Measurements from ENCODE around the gene RAD51B. TPM values are rescaled to one million over a fixed set of nuclear protein-coding genes. Genes with fewer than 3 reads are reported as not detected.

The RAD51B gene
- total RNA-seq, 2 donors from 2014 or later: 22.8 to 33.8 TPM

- H3K36me3 ChIP-seq (ENCODE audit: control insufficient read depth, insufficient read depth, low read length): no peaks in the 10 kb centered on the region
- no peak for TF ChIP-seq CTCF (conservative IDR thresholded peaks at IDR 0.05)
- no peak overlapping the region for H3K4me3 Mint-ChIP-seq
- H3K27me3 Mint-ChIP-seq (ENCODE audit: insufficient read depth): no peaks in the 10 kb centered on the region
- 86 to 93% methylated on average over 1 to 2 of the region's 4 CpGs for WGBS, 2 experiments (ENCODE audit: insufficient coverage in 1 of 2, insufficient read length in 1 of 2)
- H3K27ac ChIP-seq (ENCODE audit: low read depth, low read length): no peak overlapping the region
- H3K9me3 ChIP-seq (ENCODE audit: control insufficient read depth, low read length): peaks cover 25% of the 10 kb centered on the region
- H3K9me3 Mint-ChIP-seq: peaks cover 24% of the 10 kb centered on the region
- DNase-seq: no peak
- no peak overlapping the region for H3K27ac Mint-ChIP-seq
- H3K36me3 Mint-ChIP-seq (ENCODE audit: low read depth): peaks cover 23% of the 10 kb centered on the region
- H3K4me1 ChIP-seq (ENCODE audit: control insufficient read depth, insufficient read depth, low read length): no peaks in the 10 kb centered on the region
- H3K4me1 Mint-ChIP-seq: peaks cover 16% of the 10 kb centered on the region
- no peaks in the 10 kb centered on the region for H3K27me3 ChIP-seq (ENCODE audit: control insufficient read depth, insufficient read depth, low read length, poor library complexity, severe bottlenecking)
- no peak overlapping the region for H3K9ac ChIP-seq (ENCODE audit: extremely low read depth, low read length, poor library complexity, severe bottlenecking)
- no peak overlapping the region for H3K4me3 ChIP-seq (ENCODE audit: low read length)
These were observed 152.3 kb downstream of the RAD51B start for GRCh38 chr14:67971627-67972625.

- no peak for DNase-seq
- Histone ChIP-seq H3K27me3 (ENCODE audit: control insufficient read depth, insufficient read depth, low read length, poor library complexity, severe bottlenecking) (no peaks in the 10 kb centered on the region), H3K27ac (ENCODE audit: low read depth, low read length) (no peak overlapping the region), H3K36me3 (ENCODE audit: control insufficient read depth, insufficient read depth, low read length) (no peaks in the 10 kb centered on the region), H3K9ac (ENCODE audit: extremely low read depth, low read length, poor library complexity, severe bottlenecking) (no peak overlapping the region), H3K4me1 (ENCODE audit: control insufficient read depth, insufficient read depth, low read length) (peaks cover 8% of the 10 kb centered on the region), H3K4me3 (ENCODE audit: low read length) (no peak overlapping the region), H3K9me3 (ENCODE audit: control insufficient read depth, low read length) (peaks cover 10% of the 10 kb centered on the region)
- Mint-ChIP-seq H3K4me3 (no peak overlapping the region), H3K9me3 (peaks cover 9% of the 10 kb centered on the region), H3K36me3 (ENCODE audit: low read depth) (peaks cover 8% of the 10 kb centered on the region), H3K4me1 (peaks cover 28% of the 10 kb centered on the region), H3K27me3 (ENCODE audit: insufficient read depth) (no peaks in the 10 kb centered on the region), H3K27ac (no peak overlapping the region)
- no peak for TF ChIP-seq CTCF (conservative IDR thresholded peaks at IDR 0.05)
These were observed 153.9 kb downstream of the RAD51B start for GRCh38 chr14:67973436-67973835.

GRCh38 chr14:67975470-67975869 lies 155.9 kb downstream of the RAD51B start:
- Histone ChIP-seq H3K27me3 (ENCODE audit: control insufficient read depth, insufficient read depth, low read length, poor library complexity, severe bottlenecking) (no peaks in the 10 kb centered on the region), H3K36me3 (ENCODE audit: control insufficient read depth, insufficient read depth, low read length) (no peaks in the 10 kb centered on the region), H3K4me3 (ENCODE audit: low read length) (no peak overlapping the region), H3K9ac (ENCODE audit: extremely low read depth, low read length, poor library complexity, severe bottlenecking) (no peak overlapping the region), H3K9me3 (ENCODE audit: control insufficient read depth, low read length) (no peaks in the 10 kb centered on the region), H3K27ac (ENCODE audit: low read depth, low read length) (no peak overlapping the region), H3K4me1 (ENCODE audit: control insufficient read depth, insufficient read depth, low read length) (peaks cover 10% of the 10 kb centered on the region)
- no peak for TF ChIP-seq CTCF (conservative IDR thresholded peaks at IDR 0.05)
- Mint-ChIP-seq H3K27ac (no peak overlapping the region), H3K36me3 (ENCODE audit: low read depth) (no peaks in the 10 kb centered on the region), H3K4me3 (no peak overlapping the region), H3K9me3 (no peaks in the 10 kb centered on the region), H3K27me3 (ENCODE audit: insufficient read depth) (no peaks in the 10 kb centered on the region), H3K4me1 (peaks cover 33% of the 10 kb centered on the region)
- WGBS, 2 experiments (ENCODE audit: insufficient coverage in 1 of 2, insufficient read length in 1 of 2): 92 to 94% methylated on average over 6 of the region's 6 CpGs
- DNase-seq: no peak

All from endodermal cell (in vitro differentiated cells).